GM18868 (cell line): Measurements from ENCODE around the gene DPYD.

Experiments used
- ATAC-seq: cut with Tn5 transposase; IDR thresholded peaks from one replicate; pipeline ENCODE4 v1.9.1; 2021; ENCODE audit warnings: mild to moderate bottlenecking, moderate library complexity; ENCODE audit not compliant: unreplicated experiment

The DPYD gene

DNA sequence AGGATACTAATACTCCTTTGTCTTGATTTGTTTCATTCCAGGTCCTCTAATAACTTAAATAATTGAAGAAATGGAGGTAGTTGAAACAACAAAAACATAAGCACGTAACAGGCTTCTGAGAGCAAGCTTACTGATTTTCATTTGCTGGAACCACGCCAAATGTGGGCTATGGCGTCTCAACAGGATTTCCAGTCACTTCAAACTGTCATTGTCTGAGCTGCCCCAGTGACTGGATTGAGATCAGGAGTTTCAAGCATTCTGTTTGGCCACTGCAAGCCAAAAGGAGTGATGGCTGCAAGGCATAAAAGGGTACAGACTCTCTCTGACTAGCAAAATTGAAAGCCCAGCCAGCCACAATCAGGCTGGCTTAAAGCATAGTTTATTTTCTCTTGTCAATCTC lies 289.9 kb downstream of the DPYD start:
- ATAC-seq: no peak

DNA sequence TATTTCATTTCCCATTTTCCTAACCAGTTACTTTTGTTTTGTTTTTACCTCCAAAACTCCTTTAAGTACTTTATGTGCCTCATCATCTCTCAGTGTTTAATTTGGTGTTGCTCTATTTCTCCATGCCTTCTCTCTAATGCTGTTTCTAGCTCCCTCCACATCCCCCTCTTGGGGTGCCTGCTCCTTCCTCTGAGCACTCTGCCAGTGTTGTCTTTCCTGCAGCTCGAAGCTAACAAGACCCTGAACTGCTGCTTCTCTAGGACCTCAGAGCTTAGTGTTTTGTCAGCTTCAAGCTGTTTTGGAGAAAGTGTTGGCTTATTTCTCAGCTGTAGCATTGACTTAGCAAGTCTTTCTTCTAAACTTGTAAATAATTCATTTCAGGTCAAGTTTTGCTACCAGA lies 290.6 kb downstream of the DPYD start:
- ATAC-seq: no peak

GRCh38 chr1:97623220-97623619 lies 297.6 kb downstream of the DPYD start:
- no peak for ATAC-seq

- ATAC-seq: no peak
Measured at GRCh38 chr1:97621955-97622354, 298.9 kb downstream of the DPYD start.

GRCh38 chr1:97619706-97620105 lies 301.1 kb downstream of the DPYD start:
- no peak for ATAC-seq

- ATAC-seq: peak; percentile 70
Measured at GRCh38 chr1:97610748-97611147, 310.1 kb downstream of the DPYD start.

DNA sequence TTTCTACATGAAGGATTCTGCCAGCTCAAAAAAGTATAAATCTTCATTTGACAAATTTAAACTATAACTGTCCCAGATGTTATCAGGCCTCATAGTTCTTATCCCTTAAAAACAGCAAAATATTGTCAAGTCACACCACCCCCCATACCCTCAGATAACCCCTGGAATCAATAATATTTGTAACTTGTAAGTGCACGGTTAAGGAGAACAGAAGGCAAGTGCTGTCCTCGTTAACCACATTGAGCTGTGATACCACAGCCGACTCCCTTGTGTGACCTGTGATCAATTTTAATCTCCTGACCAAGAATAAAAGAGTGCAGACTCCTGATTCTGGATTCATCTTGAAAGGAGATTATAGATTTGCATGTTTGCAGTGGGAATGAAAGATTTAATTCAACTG lies 310.7 kb downstream of the DPYD start:
- ATAC-seq: no peak

DNA sequence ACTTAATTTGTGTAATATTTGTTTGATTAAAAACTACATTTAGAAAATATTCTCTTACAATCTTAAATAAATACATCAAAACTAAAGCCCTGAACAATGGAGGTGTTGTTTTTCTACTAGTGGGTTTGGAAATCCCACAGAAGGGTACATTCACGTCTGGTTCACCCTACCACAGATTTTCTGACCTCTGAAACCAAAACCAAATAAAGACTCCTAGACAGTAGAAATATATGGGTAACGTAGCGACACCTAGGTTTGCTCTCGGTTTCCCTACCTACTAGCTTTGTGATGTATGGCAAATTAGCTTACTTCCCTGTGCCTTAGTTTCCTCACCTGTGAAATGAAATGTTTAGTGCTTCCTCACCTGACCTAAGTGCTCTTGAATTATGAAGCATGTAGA lies 312.6 kb downstream of the DPYD start:
- ATAC-seq: no peak

- ATAC-seq: no peak
Measured at GRCh38 chr1:97603776-97604175, 317.1 kb downstream of the DPYD start.

GRCh38 chr1:97603218-97603617 lies 317.6 kb downstream of the DPYD start:
- no peak for ATAC-seq

DNA sequence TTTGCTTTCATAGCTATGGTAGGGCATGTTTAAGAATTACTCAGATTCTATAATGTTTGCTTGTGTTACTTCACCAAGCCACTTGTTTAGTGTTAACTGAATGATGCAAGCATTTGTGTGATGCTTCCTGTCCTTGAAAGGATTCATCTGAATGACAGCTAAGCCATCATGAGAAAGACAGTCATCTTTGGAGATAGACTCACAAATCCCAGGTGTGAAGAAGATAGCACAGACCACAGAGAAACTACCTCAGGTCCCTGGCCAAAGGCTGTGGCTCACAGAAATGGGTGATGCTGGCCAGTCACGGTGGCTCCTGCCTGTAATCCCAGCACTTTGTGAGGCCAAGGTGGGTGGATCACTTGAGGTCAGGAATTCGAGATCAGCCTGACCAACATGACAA lies 321.4 kb downstream of the DPYD start:
- ATAC-seq: no peak

DNA sequence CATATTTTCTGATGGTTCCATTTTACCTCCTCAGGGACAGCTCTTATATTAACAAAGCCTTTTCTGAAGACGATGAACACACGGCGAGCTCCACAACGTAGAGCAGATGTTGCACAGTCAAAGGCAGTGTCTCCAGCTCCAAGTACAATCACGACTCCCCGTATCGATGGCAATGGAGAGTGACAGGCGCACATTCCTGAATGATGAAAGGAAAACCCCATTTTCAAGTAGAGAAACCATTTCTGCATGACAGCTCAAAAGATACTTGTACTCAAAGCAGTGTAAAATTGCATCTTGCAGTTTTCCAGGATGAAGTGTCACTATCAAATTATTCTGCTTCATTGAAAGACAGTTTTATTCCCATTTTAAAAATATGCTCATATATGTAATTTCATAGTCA lies 327.6 kb downstream of the DPYD start:
- no peak for ATAC-seq

DNA sequence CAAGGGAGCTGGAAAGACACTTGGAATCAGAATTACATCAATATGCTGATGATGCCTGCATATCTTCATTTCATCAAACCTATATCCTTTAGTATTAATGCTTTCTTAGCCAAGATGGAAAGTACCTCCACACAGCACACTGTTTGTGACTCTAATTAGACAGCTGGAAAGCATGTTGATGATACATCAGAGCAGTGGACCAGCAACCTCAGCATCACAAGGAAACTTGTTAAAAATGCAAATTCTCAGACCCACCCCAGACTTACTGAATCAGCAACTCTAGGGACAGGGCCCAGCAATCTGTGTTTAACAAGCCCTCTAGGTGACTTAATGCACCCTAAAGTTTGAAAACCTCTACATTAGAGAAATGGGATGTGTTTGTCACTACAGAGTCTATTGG lies 332.1 kb downstream of the DPYD start:
- no peak for ATAC-seq

GRCh38 chr1:97581614-97582051 lies 339.2 kb downstream of the DPYD start:
- ATAC-seq: no peak

DNA sequence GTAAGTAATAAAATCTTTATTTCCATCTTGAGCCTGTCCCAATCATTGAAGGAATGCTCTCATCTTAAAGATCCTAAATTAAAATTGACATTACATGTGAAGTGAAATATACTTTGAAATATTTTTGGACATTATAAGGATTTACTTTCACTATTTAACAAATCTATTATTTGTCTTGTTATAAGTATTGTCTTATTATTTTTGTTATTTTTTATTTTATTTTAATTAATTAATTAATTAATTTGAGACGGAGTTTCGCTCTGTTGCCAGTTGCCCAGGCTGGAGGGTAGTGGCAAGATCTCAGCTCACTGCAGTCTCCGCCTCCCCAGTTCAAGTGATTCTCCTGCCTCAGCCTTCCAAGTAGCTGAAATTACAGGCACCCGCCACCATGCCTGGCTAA lies 343.2 kb downstream of the DPYD start:
- no peak for ATAC-seq

DNA sequence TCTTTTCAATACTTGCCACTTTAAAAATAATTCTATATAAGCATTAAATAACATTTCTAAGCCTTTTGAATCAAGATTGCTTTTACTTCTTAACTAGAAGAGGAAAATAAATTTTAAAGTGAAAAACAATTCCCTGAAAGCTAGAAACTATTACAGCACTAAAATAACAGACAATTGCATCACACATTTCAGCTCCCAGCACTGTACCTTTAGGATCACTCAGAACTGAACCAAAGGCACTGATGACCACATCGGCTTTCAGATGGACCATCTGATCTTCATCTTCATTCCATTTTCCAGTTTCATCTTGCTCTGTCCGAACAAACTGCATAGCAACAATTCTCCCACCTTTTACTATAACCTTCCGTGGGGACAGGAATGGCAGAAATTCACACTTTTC lies 347.3 kb downstream of the DPYD start:
- ATAC-seq: no peak

DNA sequence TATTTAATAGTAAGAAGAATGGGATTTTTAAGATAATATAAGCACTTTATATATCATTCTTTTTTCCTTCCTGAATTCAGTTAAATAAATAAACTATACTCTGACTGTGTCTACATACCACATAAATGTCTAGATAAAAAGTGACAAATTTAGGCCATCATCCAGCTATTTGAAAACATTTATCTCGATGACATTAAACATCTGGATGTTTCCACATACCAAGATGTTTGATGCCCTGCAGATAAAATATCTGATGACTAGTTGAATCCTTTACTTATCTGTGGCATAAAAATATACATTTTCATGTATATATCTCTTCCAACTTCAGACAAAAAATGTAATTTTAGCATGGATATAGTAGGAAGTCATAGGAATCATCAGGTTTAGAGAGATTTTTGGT lies 348.3 kb downstream of the DPYD start:
- no peak for ATAC-seq

GRCh38 chr1:97571760-97572159 lies 349.1 kb downstream of the DPYD start:
- no peak for ATAC-seq

GRCh38 chr1:97570691-97571090 lies 350.1 kb downstream of the DPYD start:
- no peak for ATAC-seq

DNA sequence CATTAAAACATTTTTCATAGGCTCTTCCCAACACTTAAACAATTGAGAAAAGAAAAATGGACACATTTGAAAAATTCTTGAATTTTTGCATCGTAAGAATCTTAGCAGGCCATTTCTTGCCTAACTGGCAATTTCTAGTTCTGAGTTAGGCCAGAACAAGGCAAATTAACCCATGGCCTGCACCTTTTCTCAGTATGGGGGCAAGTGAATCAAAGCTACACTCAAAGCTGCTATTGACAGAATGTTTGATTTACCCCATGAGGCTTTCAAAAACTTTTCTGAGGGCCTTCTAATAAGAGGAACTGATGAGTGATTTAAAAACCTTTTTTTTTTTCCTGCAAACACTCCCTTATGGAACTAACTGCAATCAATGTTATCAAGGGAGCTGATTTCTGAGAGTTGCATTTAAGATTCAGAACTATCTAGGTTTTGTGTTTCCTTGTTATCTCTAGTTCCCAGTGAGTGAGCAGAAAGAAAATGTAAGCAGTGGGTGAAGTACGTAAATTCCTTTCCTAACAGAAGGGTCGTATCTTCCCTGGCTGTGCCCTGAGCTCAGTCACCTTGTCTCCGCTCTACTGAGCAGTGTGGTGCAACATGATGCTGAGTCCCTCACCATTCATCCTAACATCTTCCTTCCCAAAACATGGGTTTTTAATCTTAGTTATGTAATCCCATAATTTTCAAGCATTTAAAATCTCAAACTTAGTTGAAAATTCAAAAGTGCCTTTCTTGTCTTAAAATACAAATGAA lies 353.7 kb downstream of the DPYD start:
- no peak for ATAC-seq

DNA sequence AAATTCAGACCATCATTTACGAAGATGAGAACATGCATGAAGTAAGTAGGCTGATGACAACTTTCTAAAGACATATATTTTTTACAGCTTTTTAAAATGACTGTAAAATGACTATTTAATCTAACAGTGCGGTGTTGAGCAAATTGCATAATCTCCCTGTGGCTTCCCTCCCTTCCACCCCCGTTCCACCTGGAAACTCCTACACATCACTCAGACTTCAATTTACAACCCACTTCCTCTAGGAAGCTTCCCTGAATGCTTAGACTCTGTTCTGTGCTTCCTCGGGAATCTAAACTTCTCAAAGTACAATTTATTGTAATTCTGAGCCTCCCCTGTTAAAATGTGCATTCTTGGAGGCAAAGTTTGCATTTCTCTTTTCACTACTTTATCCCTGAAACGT lies 354.9 kb downstream of the DPYD start:
- no peak for ATAC-seq

- no peak for ATAC-seq
Measured at GRCh38 chr1:97563926-97564325, 356.9 kb downstream of the DPYD start.

GRCh38 chr1:97562081-97562480 lies 358.8 kb downstream of the DPYD start:
- no peak for ATAC-seq
